GM19035 (cell line): ENCODE results near the gene ATP8A2.
"Not testable (repeated sequence)": the region's sequence is repeated elsewhere in the genome, so short reads cannot be mapped to it uniquely, and the experiment has no call there.

Experiments used
- ATAC-seq: cut with Tn5 transposase; IDR thresholded peaks from one replicate; pipeline ENCODE4 v1.9.1; 2021; ENCODE audit not compliant: unreplicated experiment

Gene ATP8A2

DNA sequence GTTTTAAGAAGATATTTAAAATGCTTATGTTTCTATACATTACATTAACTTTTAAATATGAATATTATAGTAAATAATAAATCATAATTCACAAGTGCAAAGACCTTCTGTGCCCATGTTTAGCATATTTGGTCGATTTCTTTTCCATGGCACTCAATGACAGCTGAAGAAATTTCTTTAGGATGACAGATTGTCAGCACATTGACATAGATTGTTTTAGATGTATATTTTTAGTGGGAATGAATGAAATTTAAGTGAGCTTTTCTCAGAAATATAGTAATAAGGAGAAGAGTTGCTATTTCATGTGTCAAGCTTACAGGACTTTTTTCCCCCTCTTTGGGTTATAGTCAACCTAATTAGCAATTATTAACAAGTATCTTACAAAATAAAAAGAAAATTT is 423.5 kb downstream of the ATP8A2 start:
- ATAC-seq, result no peak

DNA sequence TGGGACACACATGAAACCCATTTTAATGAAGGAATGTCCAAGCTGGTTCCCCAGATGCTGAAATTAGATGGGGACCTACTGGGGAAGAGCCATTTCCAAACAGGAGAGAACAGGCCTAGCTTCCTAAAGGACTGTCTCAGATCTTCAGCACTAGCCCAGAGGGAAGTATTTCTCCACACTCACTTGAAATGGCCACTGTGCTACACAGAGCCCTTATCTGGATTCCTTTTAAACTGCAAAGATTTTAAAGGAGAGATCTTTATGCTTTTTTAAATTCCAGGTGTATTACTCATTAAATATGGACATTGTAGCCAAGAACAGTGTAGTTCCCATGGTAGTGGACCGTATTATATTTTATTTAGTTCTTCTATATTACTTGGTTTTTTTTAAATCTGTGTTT is 424.7 kb downstream of the ATP8A2 start:
- ATAC-seq, result no peak

DNA sequence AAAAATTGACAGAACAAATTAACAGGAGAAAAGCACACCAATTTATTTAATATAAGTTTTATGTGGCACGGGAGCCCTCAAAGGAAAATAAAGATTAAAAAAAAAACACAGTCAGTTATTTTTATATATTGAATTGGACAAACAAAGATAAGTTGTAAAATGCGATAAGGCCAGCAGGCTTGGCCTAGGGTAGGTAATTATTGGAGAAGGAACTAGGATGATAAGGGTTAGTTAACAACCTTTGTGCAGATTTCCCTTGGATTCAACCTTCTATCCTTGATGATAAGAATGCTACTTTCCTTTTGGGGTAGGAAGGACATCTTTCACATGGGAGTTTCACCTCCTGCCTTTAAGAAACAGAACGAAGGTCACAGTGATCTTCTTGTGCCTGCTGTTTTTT is 427.2 kb downstream of the ATP8A2 start:
- no peak for ATAC-seq

- ATAC-seq, result no peak
Observed at GRCh38 chr13:25800523-25800922, 428.7 kb downstream of the ATP8A2 start.

GRCh38 chr13:25802579-25802978 is 430.8 kb downstream of the ATP8A2 start:
- no peak for ATAC-seq

- no peak for ATAC-seq
Observed at GRCh38 chr13:25803641-25804040, 431.9 kb downstream of the ATP8A2 start.

DNA sequence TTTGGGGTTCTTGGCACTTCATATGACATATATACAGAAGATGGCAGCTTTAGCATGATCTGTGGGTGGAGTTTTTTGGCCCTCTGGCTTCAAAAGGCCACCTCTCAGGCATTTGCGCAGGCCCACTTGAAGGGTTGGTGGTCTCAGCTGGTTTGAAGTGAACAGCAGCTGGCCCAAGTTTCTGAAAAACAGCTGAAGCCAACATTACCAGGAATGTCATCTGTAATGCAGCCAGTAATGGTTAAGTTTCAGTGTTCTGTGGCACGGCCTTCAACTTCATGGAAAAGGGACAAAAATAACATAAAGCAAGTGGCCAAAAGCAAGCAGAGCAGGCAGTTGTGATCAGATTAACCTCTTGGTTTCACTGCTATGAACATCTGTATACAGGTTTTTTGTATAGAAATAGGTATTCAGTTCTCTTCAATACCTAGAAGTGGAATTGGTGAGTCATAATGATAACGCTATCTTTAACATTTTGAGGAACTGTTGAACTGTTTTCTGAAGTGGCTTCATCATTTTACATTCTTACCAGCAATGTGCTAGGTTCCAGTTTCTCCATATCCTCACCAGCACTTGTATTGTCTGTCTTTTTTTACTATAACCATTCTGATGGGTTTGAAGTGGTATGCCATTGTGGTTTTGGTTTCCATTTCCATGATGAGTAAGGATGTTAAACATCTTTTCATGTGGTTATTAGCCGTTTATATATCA is 434.6 kb downstream of the ATP8A2 start:
- no peak for ATAC-seq

GRCh38 chr13:25807562-25807961 is 435.8 kb downstream of the ATP8A2 start:
- ATAC-seq, result no peak

GRCh38 chr13:25811506-25811905 is 439.7 kb downstream of the ATP8A2 start:
- ATAC-seq, result no peak

DNA sequence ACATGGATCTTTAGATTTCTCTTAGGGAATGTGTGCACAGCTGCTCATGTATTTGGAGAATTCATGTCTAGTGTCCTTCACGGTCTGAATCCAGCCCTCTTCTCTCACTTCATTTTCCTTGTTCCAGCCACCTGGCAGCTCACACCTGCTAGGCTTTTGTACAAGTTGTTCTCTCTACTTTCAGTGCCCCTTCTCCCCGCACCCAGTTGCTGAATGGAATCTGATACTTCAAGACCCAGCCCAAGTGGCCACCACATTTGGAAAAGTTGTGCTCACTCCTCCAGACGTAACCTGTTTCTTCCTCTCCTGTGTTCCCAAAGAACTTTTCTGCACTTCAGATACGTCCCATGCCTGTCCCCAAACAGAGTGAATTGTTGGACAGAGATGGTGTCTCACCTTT is 444.5 kb downstream of the ATP8A2 start:
- ATAC-seq, result no peak

- ATAC-seq, result no peak
Observed at GRCh38 chr13:25819856-25820530, 448.2 kb downstream of the ATP8A2 start.

DNA sequence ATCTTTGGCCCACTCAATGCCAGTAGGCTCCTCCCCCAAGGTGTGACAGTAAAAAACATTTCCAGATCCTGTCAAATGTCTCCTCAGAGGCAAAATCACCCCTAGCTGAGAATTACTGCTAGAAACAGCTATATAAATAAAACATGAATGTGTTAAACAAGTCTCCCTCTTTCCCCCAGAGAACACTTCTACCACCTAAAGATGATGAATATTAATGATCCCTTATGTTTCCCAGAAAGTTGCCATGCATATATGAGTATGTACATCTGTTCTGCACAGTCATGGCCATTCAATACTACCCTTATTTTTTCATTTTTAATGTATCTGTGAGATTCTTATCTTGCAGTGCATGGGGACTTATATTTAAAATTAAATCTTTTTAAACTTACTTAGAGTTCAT is 450.0 kb downstream of the ATP8A2 start:
- ATAC-seq, result no peak

DNA sequence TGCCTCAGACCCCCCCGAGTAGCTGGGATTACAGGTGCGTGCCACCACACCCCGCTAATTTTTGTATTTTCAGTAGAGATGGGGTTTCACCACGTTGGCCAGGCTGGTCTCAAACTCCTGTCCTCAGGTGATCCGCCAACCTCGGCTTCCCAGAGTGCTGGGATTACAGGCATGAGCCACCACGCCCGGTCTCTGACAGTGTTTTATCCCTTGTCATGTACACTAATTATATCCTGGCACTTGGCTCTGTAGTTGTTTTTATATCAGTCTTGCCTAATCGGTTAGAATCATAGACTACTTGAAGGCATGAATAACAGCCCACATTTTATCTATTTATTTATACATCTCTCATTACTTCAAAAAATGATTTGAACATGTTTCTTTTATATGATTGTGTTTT is 455.4 kb downstream of the ATP8A2 start:
- not testable (repeated sequence) for ATAC-seq

DNA sequence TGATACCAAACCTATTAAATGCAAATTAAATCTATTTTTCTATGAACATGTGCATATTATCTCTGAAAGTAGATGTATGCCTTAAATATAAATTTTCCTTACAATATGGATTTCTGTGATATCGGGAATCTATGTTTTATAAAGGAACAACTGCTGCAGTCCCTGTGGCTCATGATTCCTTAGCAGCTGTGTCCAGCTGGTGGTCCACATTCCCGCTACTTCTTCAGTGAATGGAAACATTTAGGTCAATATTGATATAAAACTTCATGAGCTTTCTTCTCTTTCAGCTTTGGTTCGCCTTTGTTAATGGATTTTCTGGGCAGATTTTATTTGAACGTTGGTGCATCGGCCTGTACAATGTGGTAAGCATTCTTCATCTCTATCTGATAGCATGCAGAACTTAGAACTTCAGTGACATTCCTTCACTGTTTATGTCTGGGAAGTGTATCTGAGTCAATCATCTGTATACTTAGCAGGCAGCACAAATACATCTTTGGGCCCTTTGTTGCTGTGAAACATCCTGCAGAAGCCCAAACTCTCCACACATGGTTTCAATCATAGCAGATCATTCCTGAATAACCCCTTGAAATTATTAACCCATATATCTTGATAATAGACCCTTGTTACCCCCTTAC is 456.2 kb downstream of the ATP8A2 start:
- ATAC-seq, result no peak

DNA sequence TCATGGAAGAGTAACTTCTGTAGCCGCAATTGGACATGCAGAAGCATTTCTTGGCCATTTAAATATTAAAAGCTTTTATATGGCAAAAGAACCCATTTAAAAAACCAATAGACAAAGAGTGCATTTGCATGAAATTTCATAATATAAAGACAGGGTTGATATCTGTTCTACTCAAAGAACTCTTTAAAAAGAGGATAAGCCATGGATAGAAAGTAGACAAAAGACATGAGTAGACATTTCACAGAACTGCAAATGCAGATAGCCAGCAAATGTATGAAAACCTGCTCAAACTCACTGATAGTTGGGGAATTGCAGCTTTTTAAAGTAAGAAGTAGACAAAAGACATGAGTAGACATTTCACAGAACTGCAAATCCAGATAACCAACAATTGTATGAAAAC is 462.0 kb downstream of the ATP8A2 start:
- no peak for ATAC-seq

- no peak for ATAC-seq
Observed at GRCh38 chr13:25836574-25837336, 465.0 kb downstream of the ATP8A2 start.

DNA sequence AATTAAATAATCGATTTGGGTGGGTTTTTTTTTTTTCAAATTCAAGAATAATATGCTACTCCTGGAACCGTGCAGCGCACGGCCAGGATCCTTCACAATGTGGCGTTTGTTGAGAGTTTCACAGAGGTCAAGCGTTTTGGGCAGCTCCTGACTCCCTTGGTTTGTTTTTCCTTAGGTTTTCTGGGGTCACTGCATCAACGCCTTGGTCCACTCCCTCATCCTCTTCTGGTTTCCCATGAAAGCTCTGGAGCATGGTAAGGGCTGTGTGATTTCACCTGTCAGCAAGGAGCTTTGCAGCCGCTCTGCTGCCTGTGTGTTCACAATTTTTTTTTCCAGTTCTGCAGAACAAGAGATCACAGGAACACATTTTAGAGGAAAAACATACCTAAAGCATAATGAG is 467.6 kb downstream of the ATP8A2 start:
- no peak for ATAC-seq

- ATAC-seq, result no peak
Observed at GRCh38 chr13:25840261-25840660, 468.5 kb downstream of the ATP8A2 start.

DNA sequence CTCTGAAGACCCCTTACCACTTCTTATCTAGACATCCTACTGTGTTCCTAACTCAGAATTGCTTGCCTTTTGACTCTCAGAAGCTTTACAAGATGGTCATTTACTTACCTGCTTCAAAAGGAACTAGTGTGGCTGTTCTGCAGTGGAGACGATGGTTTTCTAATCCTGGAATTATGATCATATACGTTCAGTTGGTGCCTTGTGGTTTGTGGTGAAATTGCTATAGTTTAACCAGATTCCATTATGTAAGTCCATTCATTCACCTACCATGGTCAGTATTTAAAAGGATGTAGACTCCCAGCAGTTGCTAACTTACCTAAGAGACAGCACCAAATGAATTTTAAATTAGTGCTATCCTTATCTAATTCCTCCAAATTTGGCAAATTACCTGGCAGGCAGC is 469.2 kb downstream of the ATP8A2 start:
- ATAC-seq, result no peak

GRCh38 chr13:25843692-25844091 is 471.9 kb downstream of the ATP8A2 start:
- no peak for ATAC-seq

DNA sequence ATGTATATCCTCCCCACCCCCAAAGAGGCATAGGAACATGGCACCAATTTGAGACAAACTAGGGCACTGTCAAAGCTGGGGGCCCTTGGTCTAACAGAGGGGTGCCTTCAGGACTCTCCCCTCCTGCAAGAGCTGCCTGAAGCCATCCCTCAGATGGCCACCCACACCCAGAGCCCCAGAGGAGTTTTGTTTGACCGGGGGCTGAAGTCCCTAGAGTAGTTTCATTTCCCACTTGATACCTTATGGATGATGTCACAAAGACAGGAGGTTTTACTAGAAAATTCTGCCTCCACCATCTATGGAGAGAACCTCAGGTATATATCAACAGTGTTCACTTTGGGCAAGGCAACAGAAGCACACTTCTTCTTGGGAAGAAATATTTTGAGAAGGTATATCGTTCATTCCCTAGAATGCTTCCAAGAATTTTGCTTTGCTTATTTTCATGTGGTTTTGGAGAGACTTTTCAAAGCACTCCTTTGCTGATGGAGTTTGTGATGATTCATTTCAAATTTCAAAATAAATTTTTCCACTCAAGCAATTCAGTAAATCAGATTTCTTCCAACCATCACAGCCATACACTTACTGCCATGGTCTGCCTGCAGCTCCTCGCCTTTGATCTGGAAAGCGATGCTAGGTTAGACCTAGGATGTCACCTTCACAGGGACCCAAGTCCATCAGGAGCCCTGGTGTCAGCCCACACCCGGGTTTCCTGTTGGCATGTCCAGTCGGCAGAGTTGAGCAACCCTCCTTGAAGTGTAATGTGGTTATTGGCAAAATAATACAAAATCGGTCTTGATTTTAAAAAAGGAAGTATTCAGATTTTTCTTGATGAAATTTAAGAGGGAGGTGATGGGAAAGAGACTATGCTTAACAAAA is 473.0 kb downstream of the ATP8A2 start:
- no peak for ATAC-seq
